ENCODE results near the gene KCTD16.

GRCh38 chr5:144393641-144394435, 223.2 kb downstream of the KCTD16 start:
- no peak for TF ChIP-seq CTCF (IDR thresholded peaks at IDR 0.05)
- TF ChIP-seq EZH2 (IDR thresholded peaks at IDR 0.05; ENCODE audit: borderline replicate concordance, insufficient read depth, low read depth, low read length, poor library complexity, severe bottlenecking), result no peak
